GM19328 (cell line): Measurements from ENCODE around the gene SERPINB6.
"Not testable (repeated sequence)": the region's sequence is repeated elsewhere in the genome, so short reads cannot be mapped to it uniquely, and the experiment has no call there.

Experiments
- ATAC-seq: cut with Tn5 transposase; IDR thresholded peaks from one replicate; pipeline ENCODE4 v1.9.1; 2021; ENCODE audit warnings: mild to moderate bottlenecking, moderate library complexity; ENCODE audit not compliant: unreplicated experiment

SERPINB6 gene

GRCh38 chr6:2999618-3000557 lies 28.5 kb upstream of the SERPINB6 start, which contains the start of gene NQO2:
Gene NQO2, plus strand, starts transcription at chr6:2999894. Its CDS starts 6,659 bp downstream, at chr6:3006553.
- ATAC-seq = peak; percentile 61

- ATAC-seq = peak; percentile 10
Observed at GRCh38 chr6:2998998-2999617, 27.7 kb upstream of the SERPINB6 start.

- ATAC-seq = not testable (repeated sequence)
Observed at GRCh38 chr6:2998249-2998997, 27.1 kb upstream of the SERPINB6 start.

- no peak for ATAC-seq
Observed at GRCh38 chr6:2993755-2994317, 22.5 kb upstream of the SERPINB6 start.

- ATAC-seq = no peak
Observed at GRCh38 chr6:2992330-2992979, 21.1 kb upstream of the SERPINB6 start.

GRCh38 chr6:2990932-2991506 lies 19.7 kb upstream of the SERPINB6 start:
- no peak for ATAC-seq

GRCh38 chr6:2990248-2990931 lies 19.0 kb upstream of the SERPINB6 start:
- ATAC-seq = no peak

GRCh38 chr6:2989332-2990247 lies 18.2 kb upstream of the SERPINB6 start:
- ATAC-seq = peak; percentile 63

GRCh38 chr6:2988426-2989331 lies 17.3 kb upstream of the SERPINB6 start:
- peak; percentile 74 for ATAC-seq

- no peak for ATAC-seq
Observed at GRCh38 chr6:2988094-2988425, 16.7 kb upstream of the SERPINB6 start.

GRCh38 chr6:2986722-2987221 lies 15.4 kb upstream of the SERPINB6 start:
- no peak for ATAC-seq

- ATAC-seq = no peak
Observed at GRCh38 chr6:2984738-2985406, 13.5 kb upstream of the SERPINB6 start.

- no peak for ATAC-seq
Observed at GRCh38 chr6:2982426-2983117, 11.2 kb upstream of the SERPINB6 start.

GRCh38 chr6:2980465-2980855 lies 9.1 kb upstream of the SERPINB6 start:
- ATAC-seq = no peak

GRCh38 chr6:2979819-2980464 lies 8.6 kb upstream of the SERPINB6 start:
- ATAC-seq = no peak

GRCh38 chr6:2978923-2979322 lies 7.6 kb upstream of the SERPINB6 start:
- ATAC-seq = no peak
